ENCODE results near the gene SOCS3. TPM values are rescaled to one million over a fixed set of nuclear protein-coding genes. Genes with fewer than 3 reads are reported as not detected.

Gene SOCS3
- total RNA-seq, 2 experiments from 2014 or later = 9.1 TPM

GRCh38 chr17:78399028-78399692 lies 39.3 kb upstream of the SOCS3 start:
- H3K36me3 Mint-ChIP-seq (ENCODE audit: low read depth) = peaks cover 74% of the 10 kb centered on the region
- DNase-seq (no peak), ATAC-seq (no peak)
- no peak overlapping the region for H3K4me3 Mint-ChIP-seq
- H3K4me1 Mint-ChIP-seq (ENCODE audit: low read depth) = no peaks in the 10 kb centered on the region
- CTCF ChIA-PET = no interaction called here
- no peak overlapping the region for H3K27ac Mint-ChIP-seq
- H3K27me3 Mint-ChIP-seq (ENCODE audit: low read depth) = no peaks in the 10 kb centered on the region
- H3K9me3 Mint-ChIP-seq (ENCODE audit: insufficient read depth) = no peaks in the 10 kb centered on the region
- POLR2A ChIA-PET = no interaction called here

GRCh38 chr17:78398390-78398789 lies 38.5 kb upstream of the SOCS3 start:
- Mint-ChIP-seq H3K36me3 (ENCODE audit: low read depth) (peaks cover 74% of the 10 kb centered on the region), H3K27ac (no peak overlapping the region), H3K27me3 (ENCODE audit: low read depth) (no peaks in the 10 kb centered on the region), H3K9me3 (ENCODE audit: insufficient read depth) (no peaks in the 10 kb centered on the region), H3K4me3 (no peak overlapping the region), H3K4me1 (ENCODE audit: low read depth) (no peaks in the 10 kb centered on the region)
- DNase-seq (no peak), ATAC-seq (no peak)
- ChIA-PET POLR2A (no interaction called here), CTCF (no interaction called here)

GRCh38 chr17:78397681-78398101 lies 37.8 kb upstream of the SOCS3 start:
- ChIA-PET CTCF (interaction anchor here (2.1 kb wide), 1 partner anchor 24 kb away, joined by 11 read pairs; no protein-coding TSS in a partner anchor), POLR2A (interaction anchor here (0.6 kb wide), 1 partner anchor 20 kb away, joined by 3 read pairs; no protein-coding TSS in a partner anchor)
- ATAC-seq = no peak
- DNase-seq = no peak
- no peak overlapping the region for H3K27ac Mint-ChIP-seq
- H3K27me3 Mint-ChIP-seq (ENCODE audit: low read depth) = no peaks in the 10 kb centered on the region
- H3K9me3 Mint-ChIP-seq (ENCODE audit: insufficient read depth) = no peaks in the 10 kb centered on the region
- H3K4me3 Mint-ChIP-seq = no peak overlapping the region
- peaks cover 70% of the 10 kb centered on the region for H3K36me3 Mint-ChIP-seq (ENCODE audit: low read depth)
- H3K4me1 Mint-ChIP-seq (ENCODE audit: low read depth) = no peaks in the 10 kb centered on the region

- POLR2A ChIA-PET = interaction anchor here (0.6 kb wide), 1 partner anchor 19 kb away, joined by 3 read pairs; no protein-coding TSS in a partner anchor
- CTCF ChIA-PET = interaction anchor here (1.2 to 2.1 kb wide), 2 partner anchors 25 to 36 kb away, joined by 3 to 11 read pairs; no protein-coding TSS in a partner anchor
- ATAC-seq = no peak
These were observed 36.8 kb upstream of the SOCS3 start for GRCh38 chr17:78396441-78397337.

GRCh38 chr17:78395155-78395554 lies 35.3 kb upstream of the SOCS3 start:
- ChIA-PET POLR2A (no interaction called here), CTCF (no interaction called here)
- peaks cover 9% of the 10 kb centered on the region for H3K4me1 Mint-ChIP-seq (ENCODE audit: low read depth)
- H3K36me3 Mint-ChIP-seq (ENCODE audit: low read depth) = peaks cover 64% of the 10 kb centered on the region
- ATAC-seq = no peak
- H3K27me3 Mint-ChIP-seq (ENCODE audit: low read depth) = no peaks in the 10 kb centered on the region
- no peak overlapping the region for H3K4me3 Mint-ChIP-seq
- DNase-seq = no peak
- H3K9me3 Mint-ChIP-seq (ENCODE audit: insufficient read depth) = no peaks in the 10 kb centered on the region
- peak overlapping the region; percentile 57 for H3K27ac Mint-ChIP-seq

More at GRCh38 chr17:78396441-78397337, 36.8 kb upstream of the SOCS3 start:
- H3K36me3 Mint-ChIP-seq (ENCODE audit: low read depth) = peaks cover 67% of the 10 kb centered on the region
- no peak overlapping the region for H3K4me3 Mint-ChIP-seq
- no peaks in the 10 kb centered on the region for H3K27me3 Mint-ChIP-seq (ENCODE audit: low read depth)
- no peak for DNase-seq
- H3K9me3 Mint-ChIP-seq (ENCODE audit: insufficient read depth) = no peaks in the 10 kb centered on the region
- no peaks in the 10 kb centered on the region for H3K4me1 Mint-ChIP-seq (ENCODE audit: low read depth)
- H3K27ac Mint-ChIP-seq = no peak overlapping the region

GRCh38 chr17:78394209-78394608 lies 34.3 kb upstream of the SOCS3 start:
- Mint-ChIP-seq H3K9me3 (ENCODE audit: insufficient read depth) (no peaks in the 10 kb centered on the region), H3K4me1 (ENCODE audit: low read depth) (peaks cover 12% of the 10 kb centered on the region), H3K36me3 (ENCODE audit: low read depth) (peaks cover 59% of the 10 kb centered on the region), H3K4me3 (no peak overlapping the region), H3K27me3 (ENCODE audit: low read depth) (no peaks in the 10 kb centered on the region), H3K27ac (no peak overlapping the region)
- ATAC-seq (no peak), DNase-seq (no peak)
- POLR2A ChIA-PET = no interaction called here
- CTCF ChIA-PET = no interaction called here

- Mint-ChIP-seq H3K27ac (no peak overlapping the region), H3K4me1 (ENCODE audit: low read depth) (peaks cover 16% of the 10 kb centered on the region), H3K27me3 (ENCODE audit: low read depth) (no peaks in the 10 kb centered on the region), H3K4me3 (no peak overlapping the region), H3K9me3 (ENCODE audit: insufficient read depth) (no peaks in the 10 kb centered on the region), H3K36me3 (ENCODE audit: low read depth) (peaks cover 54% of the 10 kb centered on the region)
- CTCF ChIA-PET = no interaction called here
- no peak for ATAC-seq
- no peak for DNase-seq
- POLR2A ChIA-PET = no interaction called here
These were observed 33.7 kb upstream of the SOCS3 start for GRCh38 chr17:78393575-78393974.

- DNase-seq = no peak
- no peaks in the 10 kb centered on the region for H3K27me3 Mint-ChIP-seq (ENCODE audit: low read depth)
- POLR2A ChIA-PET = interaction anchor here (0.9 to 1.2 kb wide), 2 partner anchors 10 kb away, joined by 3 to 5 read pairs; no protein-coding TSS in a partner anchor
- H3K4me1 Mint-ChIP-seq (ENCODE audit: low read depth) = peaks cover 27% of the 10 kb centered on the region
- no peak overlapping the region for H3K4me3 Mint-ChIP-seq
- no peaks in the 10 kb centered on the region for H3K9me3 Mint-ChIP-seq (ENCODE audit: insufficient read depth)
- H3K36me3 Mint-ChIP-seq (ENCODE audit: low read depth) = peaks cover 52% of the 10 kb centered on the region
- no peak for ATAC-seq
- CTCF ChIA-PET = interaction anchor here (0.6 to 1.7 kb wide), 5 partner anchors 8 to 30 kb away, joined by 3 to 7 read pairs (median 4); no protein-coding TSS in a partner anchor
- H3K27ac Mint-ChIP-seq = no peak overlapping the region
These were observed 32.4 kb upstream of the SOCS3 start for GRCh38 chr17:78392295-78392694.

GRCh38 chr17:78391843-78392242 lies 32.0 kb upstream of the SOCS3 start:
- Mint-ChIP-seq H3K36me3 (ENCODE audit: low read depth) (peaks cover 49% of the 10 kb centered on the region), H3K27ac (no peak overlapping the region), H3K27me3 (ENCODE audit: low read depth) (no peaks in the 10 kb centered on the region), H3K4me3 (no peak overlapping the region), H3K9me3 (ENCODE audit: insufficient read depth) (no peaks in the 10 kb centered on the region), H3K4me1 (ENCODE audit: low read depth) (peaks cover 29% of the 10 kb centered on the region)
- POLR2A ChIA-PET = interaction anchor here (0.9 to 1.2 kb wide), 2 partner anchors 10 kb away, joined by 3 to 5 read pairs; no protein-coding TSS in a partner anchor
- ATAC-seq = no peak
- DNase-seq = no peak
- CTCF ChIA-PET = interaction anchor here (0.9 to 1.9 kb wide), 7 partner anchors 8 to 31 kb away, joined by 3 to 9 read pairs (median 4); no protein-coding TSS in a partner anchor

GRCh38 chr17:78391051-78391431 lies 31.2 kb upstream of the SOCS3 start:
- no peak overlapping the region for H3K27ac Mint-ChIP-seq
- CTCF ChIA-PET = interaction anchor here (0.9 to 1.9 kb wide), 4 partner anchors 9 to 31 kb away, joined by 3 to 9 read pairs (median 5); no protein-coding TSS in a partner anchor
- peaks cover 37% of the 10 kb centered on the region for H3K4me1 Mint-ChIP-seq (ENCODE audit: low read depth)

GRCh38 chr17:78390241-78391050 lies 30.6 kb upstream of the SOCS3 start:
- H3K4me3 Mint-ChIP-seq = no peak overlapping the region
- peaks cover 43% of the 10 kb centered on the region for H3K4me1 Mint-ChIP-seq (ENCODE audit: low read depth)
- no peak for ATAC-seq
- ChIA-PET CTCF (interaction anchor here (1.2 to 1.9 kb wide), 3 partner anchors 8 to 31 kb away, joined by 3 to 9 read pairs (median 3); no protein-coding TSS in a partner anchor), POLR2A (interaction anchor here (0.6 kb wide), 1 partner anchor 346 kb away, joined by 3 read pairs; no protein-coding TSS in a partner anchor)
- H3K27ac Mint-ChIP-seq = peak overlapping the region; percentile 29
- DNase-seq = no peak
- H3K27me3 Mint-ChIP-seq (ENCODE audit: low read depth) = no peaks in the 10 kb centered on the region
- peaks cover 51% of the 10 kb centered on the region for H3K36me3 Mint-ChIP-seq (ENCODE audit: low read depth)
- H3K9me3 Mint-ChIP-seq (ENCODE audit: insufficient read depth) = no peaks in the 10 kb centered on the region

More at GRCh38 chr17:78391051-78391431, 31.2 kb upstream of the SOCS3 start:
- POLR2A ChIA-PET = interaction anchor here (1.2 kb wide), 1 partner anchor 9 kb away, joined by 5 read pairs; no protein-coding TSS in a partner anchor
- no peak overlapping the region for H3K4me3 Mint-ChIP-seq
- H3K36me3 Mint-ChIP-seq (ENCODE audit: low read depth) = peaks cover 49% of the 10 kb centered on the region
- ATAC-seq = no peak
- no peaks in the 10 kb centered on the region for H3K27me3 Mint-ChIP-seq (ENCODE audit: low read depth)
- DNase-seq = no peak
- H3K9me3 Mint-ChIP-seq (ENCODE audit: insufficient read depth) = no peaks in the 10 kb centered on the region
